Measurements from ENCODE around the gene C2orf76. TPM values are rescaled to one million over a fixed set of nuclear protein-coding genes. Genes with fewer than 3 reads are reported as not detected.

Gene C2orf76
- total RNA-seq, 2 donors from 2014 or later: 5.3 to 6.8 TPM

DNA sequence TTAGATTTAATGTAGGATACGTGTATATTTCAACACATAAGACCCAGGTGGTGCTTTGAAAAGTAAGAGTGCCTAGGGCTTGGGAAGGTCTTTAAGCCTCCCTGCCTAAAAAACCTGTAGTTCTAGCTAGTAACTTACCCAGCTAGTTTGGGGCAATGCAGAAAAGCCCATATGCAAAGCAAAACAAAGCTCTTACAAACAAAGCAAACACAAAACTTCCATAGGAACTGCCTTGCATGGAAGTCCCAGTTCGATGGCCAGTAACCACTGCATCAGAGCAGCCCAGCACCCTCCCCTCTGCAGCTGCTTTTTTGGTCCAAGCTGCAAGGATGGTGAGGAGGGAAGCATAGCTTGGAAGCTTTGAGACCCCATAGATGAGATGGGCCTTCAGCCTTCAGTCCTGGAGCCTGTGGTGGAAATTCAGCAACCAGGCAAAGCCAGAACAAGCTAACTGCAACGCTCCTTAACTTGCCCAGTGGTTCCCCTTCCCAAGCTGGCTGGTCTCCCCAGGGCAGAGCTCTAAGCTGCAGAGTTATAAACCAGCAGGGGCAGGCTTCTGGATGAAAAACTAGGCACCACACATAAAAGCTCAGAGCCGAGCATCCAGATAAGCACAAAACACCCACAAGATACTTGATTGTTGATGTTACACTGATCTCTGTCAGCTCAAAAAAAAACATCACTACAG is 16.2 kb downstream of the C2orf76 start:
- intact Hi-C loops (cut with DNase I, micrococcal nuclease): no loop called here
- ATAC-seq (no peak), DNase-seq (no peak)

- DNase-seq: no peak
- intact Hi-C loops (cut with DNase I, micrococcal nuclease): no loop called here
- no peak for ATAC-seq
These were observed 17.3 kb downstream of the C2orf76 start for GRCh38 chr2:119349289-119349688.

- ATAC-seq (no peak), DNase-seq (no peak)
- intact Hi-C loops (cut with DNase I, micrococcal nuclease): no loop called here
These were observed 24.9 kb downstream of the C2orf76 start for GRCh38 chr2:119341684-119342083.

- intact Hi-C loops (cut with DNase I, micrococcal nuclease): no loop called here
- DNase-seq: no peak
- no peak for ATAC-seq
These were observed 27.1 kb downstream of the C2orf76 start for GRCh38 chr2:119339562-119339923.

- ATAC-seq: peak; percentile 36
- DNase-seq: peak; percentile 29 to 42
- intact Hi-C loops (cut with DNase I, micrococcal nuclease): no loop called here
These were observed 27.6 kb downstream of the C2orf76 start for GRCh38 chr2:119338826-119339561.

DNA sequence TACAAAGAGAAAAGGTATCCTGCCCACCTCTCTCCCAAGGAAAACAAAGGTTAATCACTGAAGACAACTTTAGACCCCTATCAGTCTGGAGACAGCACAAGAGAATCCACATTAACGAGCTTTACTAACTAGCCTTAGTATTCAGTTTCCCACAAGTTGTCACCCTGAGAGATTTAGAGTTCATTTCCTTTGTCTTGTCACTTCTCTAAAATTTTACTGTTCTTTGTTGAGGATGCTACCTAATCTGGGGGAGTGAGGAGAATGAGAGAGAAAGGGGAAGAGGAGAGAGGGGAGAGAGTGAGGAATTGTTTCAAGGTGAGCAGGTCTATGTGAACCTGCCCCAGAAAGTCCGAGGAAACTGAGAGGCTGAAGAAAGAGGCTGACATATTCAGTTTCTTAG is 28.4 kb downstream of the C2orf76 start:
- ATAC-seq (no peak), DNase-seq (no peak)
- intact Hi-C loops (cut with DNase I, micrococcal nuclease): no loop called here

DNA sequence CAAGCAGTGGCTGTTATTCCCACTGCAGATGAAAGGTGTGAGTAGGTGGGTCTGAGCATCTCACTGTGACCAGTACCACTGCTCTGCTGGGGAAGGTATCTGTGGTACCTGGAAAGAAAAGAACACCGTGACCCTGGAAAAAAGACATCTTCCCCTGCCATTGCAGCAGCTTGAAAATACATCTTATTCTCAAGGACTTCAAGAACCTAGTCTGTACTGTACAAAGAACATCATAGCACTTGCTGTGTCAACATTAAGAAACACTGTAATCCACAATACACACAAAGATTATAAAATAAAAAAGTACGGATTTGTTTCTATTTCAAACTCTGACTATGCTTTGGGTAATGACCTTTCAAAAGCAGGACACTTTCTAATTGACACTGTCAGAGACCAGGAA is 28.9 kb downstream of the C2orf76 start:
- intact Hi-C loops (cut with DNase I, micrococcal nuclease): no loop called here
- no peak for DNase-seq
- no peak for ATAC-seq

- no peak for DNase-seq
- no peak for ATAC-seq
- intact Hi-C loops (cut with DNase I, micrococcal nuclease): no loop called here
These were observed 32.8 kb downstream of the C2orf76 start for GRCh38 chr2:119333833-119334232.

GRCh38 chr2:119333360-119333759 is 33.3 kb downstream of the C2orf76 start:
- peak; percentile 43 for ATAC-seq
- intact Hi-C loops (cut with DNase I, micrococcal nuclease): no loop called here
- no peak for DNase-seq

DNA sequence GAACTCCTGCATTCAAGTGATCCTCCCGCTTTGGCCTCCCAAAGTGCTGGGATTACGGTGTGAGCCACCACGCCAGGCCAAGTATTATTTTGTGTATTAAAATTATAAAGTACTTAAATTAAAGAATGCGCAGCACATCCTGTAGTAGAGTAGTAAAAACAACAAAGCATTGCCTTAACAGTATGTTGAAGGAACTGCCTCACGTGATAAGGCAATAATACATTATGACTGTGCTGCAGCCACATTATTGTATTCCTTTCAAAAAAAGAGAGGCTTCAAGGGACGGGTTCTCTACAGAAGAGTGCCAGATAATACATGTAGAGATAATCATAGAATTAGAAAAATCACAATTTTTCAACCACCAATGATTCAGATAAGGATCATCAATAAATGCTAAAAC is 33.7 kb downstream of the C2orf76 start:
- peak; percentile 90 for ATAC-seq
- intact Hi-C loops (cut with DNase I, micrococcal nuclease): no loop called here
- DNase-seq: no peak

- DNase-seq (no peak), ATAC-seq (no peak)
- intact Hi-C loops (cut with DNase I, micrococcal nuclease): no loop called here
These were observed 39.2 kb downstream of the C2orf76 start for GRCh38 chr2:119327431-119327830.

DNA sequence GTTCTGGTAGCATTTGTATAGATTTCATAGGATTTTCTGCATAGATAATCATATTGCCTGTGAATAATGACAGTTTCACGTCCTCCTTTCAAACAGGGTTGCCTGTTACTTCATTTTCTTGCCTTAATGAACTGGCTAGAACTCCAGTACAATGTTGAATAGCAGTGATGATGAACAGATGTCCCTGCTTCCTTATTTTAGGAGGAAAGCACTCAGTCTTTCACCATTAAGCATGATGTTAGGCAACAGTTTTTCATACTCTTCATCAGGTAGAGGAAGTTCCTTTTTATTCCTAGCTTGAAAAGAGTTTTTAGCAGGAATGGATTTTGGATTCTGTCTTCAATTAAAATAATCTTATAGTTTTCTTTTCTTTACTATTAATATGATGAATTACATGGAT is 39.7 kb downstream of the C2orf76 start:
- intact Hi-C loops (cut with DNase I, micrococcal nuclease): no loop called here

GRCh38 chr2:119324685-119325270 is 41.9 kb downstream of the C2orf76 start:
- DNase-seq: no peak
- ATAC-seq: peak; percentile 93
- intact Hi-C loops (cut with DNase I, micrococcal nuclease): no loop called here

More for the DNA sequence above, 39.7 kb downstream of the C2orf76 start:
- DNase-seq: no peak
- ATAC-seq: no peak

DNA sequence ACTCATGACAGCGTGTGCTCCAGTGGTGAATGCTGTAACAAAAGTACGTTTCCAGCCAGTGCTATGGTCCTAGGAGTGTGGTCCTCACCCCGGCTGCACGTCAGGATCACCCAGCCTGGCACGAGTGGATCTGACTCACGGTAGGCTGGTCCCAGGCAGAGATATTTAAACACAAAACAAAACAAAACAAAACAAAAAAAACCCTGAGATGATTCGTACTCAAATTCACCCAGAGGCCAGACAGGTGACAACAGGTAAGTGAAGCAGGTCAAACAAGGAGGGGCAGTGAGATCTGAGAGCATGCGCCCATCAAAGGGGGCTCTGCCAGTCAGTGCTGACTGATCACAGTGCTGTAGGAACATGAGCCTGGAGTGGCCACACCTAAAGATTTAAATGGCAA is 43.2 kb downstream of the C2orf76 start:
- DNase-seq: no peak
- ATAC-seq: no peak
- intact Hi-C loops (cut with DNase I, micrococcal nuclease): no loop called here

- no peak for DNase-seq
- ATAC-seq: no peak
- intact Hi-C loops (cut with DNase I, micrococcal nuclease): no loop called here
These were observed 47.0 kb downstream of the C2orf76 start for GRCh38 chr2:119319593-119319992.

- ATAC-seq (no peak), DNase-seq (no peak)
- intact Hi-C loops (cut with DNase I, micrococcal nuclease): no loop called here
These were observed 49.1 kb downstream of the C2orf76 start for GRCh38 chr2:119317554-119317953.

- intact Hi-C loops (cut with DNase I, micrococcal nuclease): no loop called here
- ATAC-seq (peak; percentile 73), DNase-seq (no peak)
These were observed 50.6 kb downstream of the C2orf76 start for GRCh38 chr2:119316066-119316465.

- ATAC-seq (peak; percentile 73), DNase-seq (no peak)
- intact Hi-C loops (cut with DNase I, micrococcal nuclease): no loop called here
These were observed 51.3 kb downstream of the C2orf76 start for GRCh38 chr2:119315241-119315925.

- intact Hi-C loops (cut with DNase I, micrococcal nuclease): no loop called here
- ATAC-seq: no peak
These were observed 54.8 kb downstream of the C2orf76 start for GRCh38 chr2:119311831-119312230.

GRCh38 chr2:119311371-119311770 is 55.3 kb downstream of the C2orf76 start:
- no peak for DNase-seq
- no peak for ATAC-seq
- intact Hi-C loops (cut with DNase I, micrococcal nuclease): no loop called here

More at GRCh38 chr2:119311831-119312230, 54.8 kb downstream of the C2orf76 start:
- no peak for DNase-seq
